OCI-LY1 (cell line): ENCODE measurements around the gene RPL35A.
"Not testable (repeated sequence)": the region's sequence is repeated elsewhere in the genome, so short reads cannot be mapped to it uniquely, and the experiment has no call there.

Source experiments
- H2AFZ ChIP-seq: fragments of 200-600 bp; sonication (generic), shearing (Covaris generic); 2 replicates; pipeline ENCODE4 v1.6.0; 2014; ENCODE audit warnings: antibody characterized with exemption, mild to moderate bottlenecking, low read length
- H3F3A ChIP-seq: fragments of 200-600 bp; sonication (generic), shearing (Covaris generic); 2 replicates; pipeline ENCODE4 v1.6.0; 2014; ENCODE audit warnings: mild to moderate bottlenecking, antibody characterized with exemption, low read length, moderate library complexity; ENCODE audit not compliant: insufficient read depth
- H3K27ac ChIP-seq: fragments of 200-600 bp; sonication (generic); 2 replicates; pipeline ENCODE4 v1.5.1; 2014; ENCODE audit warnings: low read length, mixed run types, mild to moderate bottlenecking, low read depth; ENCODE audit not compliant: poor library complexity, severe bottlenecking
- H3K27me3 ChIP-seq: fragments of 200-600 bp; sonication (generic); 2 replicates; pipeline ENCODE4 v1.6.0; 2014; ENCODE audit warnings: antibody characterized with exemption, mild to moderate bottlenecking, low read length, moderate library complexity; ENCODE audit not compliant: insufficient read depth
- H3K36me3 ChIP-seq: fragments of 200-600 bp; sonication (generic); 2 replicates; pipeline ENCODE4 v1.6.1; 2014; ENCODE audit warnings: mild to moderate bottlenecking, antibody characterized with exemption, low read length, moderate library complexity, mixed read lengths; ENCODE audit not compliant: insufficient read depth
- H3K4me1 ChIP-seq: fragments of 200-600 bp; sonication (generic); 2 replicates; pipeline ENCODE4 v1.5.1; 2014; ENCODE audit warnings: mild to moderate bottlenecking, low read length, moderate library complexity; ENCODE audit not compliant: insufficient read depth, severe bottlenecking
- H3K4me2 ChIP-seq: fragments of 200-600 bp; sonication (generic), shearing (Covaris generic); 2 replicates; pipeline ENCODE4 v1.6.1; 2014; ENCODE audit warnings: low read length
- H3K4me3 ChIP-seq: fragments of 200-600 bp; sonication (generic); 2 replicates; pipeline ENCODE4 v1.5.1; 2014; ENCODE audit warnings: low read length, low read depth, mild to moderate bottlenecking, mixed read lengths; ENCODE audit not compliant: poor library complexity, severe bottlenecking
- H3K79me2 ChIP-seq: fragments of 200-600 bp; shearing (Covaris generic); 2 replicates; pipeline ENCODE4 v1.6.1; 2016; ENCODE audit warnings: mixed run types, low read length, mixed read lengths; ENCODE audit not compliant: insufficient read depth
- H3K9ac ChIP-seq: fragments of 200-600 bp; sonication (generic), shearing (Covaris generic); 2 replicates; pipeline ENCODE4 v1.6.1; 2014; ENCODE audit warnings: mild to moderate bottlenecking, low read length, mixed read lengths
- H3K9me2 ChIP-seq: fragments of 200-600 bp; sonication (generic), shearing (Covaris generic); 2 replicates; pipeline ENCODE4 v1.6.1; 2014; ENCODE audit warnings: low read depth, mild to moderate bottlenecking, low read length, mixed read lengths
- H3K9me3 ChIP-seq: fragments of 200-600 bp; shearing (Covaris generic); 2 replicates; pipeline ENCODE4 v1.6.1; 2014; ENCODE audit warnings: low read length, mixed read lengths
- H4K20me1 ChIP-seq: fragments of 200-600 bp; sonication (generic), shearing (Covaris generic); 2 replicates; pipeline ENCODE4 v1.6.0; 2016; ENCODE audit warnings: mild to moderate bottlenecking, low read length; ENCODE audit not compliant: insufficient read depth
- CTCF ChIP-seq: fragments of 200-600 bp; sonication (generic), shearing (Covaris generic); IDR thresholded peaks from 2 replicates; pipeline ENCODE4 v1.5.1; 2017; ENCODE audit warnings: mild to moderate bottlenecking, antibody characterized with exemption, low read length, moderate library complexity, mixed read lengths
- EZH2 ChIP-seq: fragments of 200-600 bp; sonication (generic), shearing (Covaris generic); IDR thresholded peaks from 2 replicates; pipeline ENCODE4 v1.8.0; 2017; ENCODE audit warnings: borderline replicate concordance, mixed run types, mild to moderate bottlenecking, antibody characterized with exemption, low read length, moderate library complexity, mixed read lengths

Gene RPL35A

GRCh38 chr3:197912741-197913476, 37.1 kb upstream of the RPL35A start:
- H3K4me2 ChIP-seq: peak overlapping the region; percentile 81
- TF ChIP-seq EZH2: no peak
- no peak for TF ChIP-seq CTCF
- peak overlapping the region; percentile 39 for H3K27ac ChIP-seq

GRCh38 chr3:197913641-197914380, 36.2 kb upstream of the RPL35A start:
- H4K20me1 ChIP-seq: no peaks in the 10 kb centered on the region
- peak overlapping the region; percentile 36; the same call in 1 of the 2 replicates for H2AFZ ChIP-seq
- H3K4me1 ChIP-seq: peaks cover 38% of the 10 kb centered on the region
- peak overlapping the region; percentile 81 for H3K4me2 ChIP-seq
- H3K9ac ChIP-seq: peak overlapping the region; percentile 76
- 0 out of 2 replicates have a peak, but pooled peaks cover 4% of the 10 kb centered on the region for H3F3A ChIP-seq
- peaks cover 15% of the 10 kb centered on the region for H3K36me3 ChIP-seq
- peak overlapping the region; percentile 69 for H3K4me3 ChIP-seq
- TF ChIP-seq CTCF: no peak
- no peak for TF ChIP-seq EZH2
- no peaks in the 10 kb centered on the region for H3K9me2 ChIP-seq
- H3K79me2 ChIP-seq: peaks cover 22% of the 10 kb centered on the region
- peak overlapping the region; percentile 39 for H3K27ac ChIP-seq
- H3K9me3 ChIP-seq: no peaks in the 10 kb centered on the region
- no peaks in the 10 kb centered on the region for H3K27me3 ChIP-seq

More at GRCh38 chr3:197912741-197913476, 37.1 kb upstream of the RPL35A start:
- Histone ChIP-seq H2AFZ (peak overlapping the region; percentile 36), H3K4me3 (peak overlapping the region; percentile 69), H3K4me1 (peaks cover 38% of the 10 kb centered on the region), H3F3A (0 out of 2 replicates have a peak, but pooled peaks cover 4% of the 10 kb centered on the region), H3K36me3 (peaks cover 18% of the 10 kb centered on the region), H3K9ac (peak overlapping the region; percentile 76), H4K20me1 (no peaks in the 10 kb centered on the region), H3K79me2 (peaks cover 22% of the 10 kb centered on the region), H3K27me3 (no peaks in the 10 kb centered on the region), H3K9me2 (no peaks in the 10 kb centered on the region), H3K9me3 (no peaks in the 10 kb centered on the region)

- H3K79me2 ChIP-seq, H3K27ac ChIP-seq: not testable (repeated sequence)
These were observed 28.3 kb upstream of the RPL35A start for GRCh38 chr3:197921429-197922275.

More at GRCh38 chr3:197921429-197922275, 28.3 kb upstream of the RPL35A start:
- H2AFZ ChIP-seq, H3K27me3 ChIP-seq, H3K36me3 ChIP-seq, H3K9me3 ChIP-seq, H3K9ac ChIP-seq, H4K20me1 ChIP-seq, H3F3A ChIP-seq, H3K9me2 ChIP-seq, H3K4me2 ChIP-seq, H3K4me3 ChIP-seq, H3K4me1 ChIP-seq: not testable (repeated sequence)
